NCI-H1694 treated with DMSO at 0.1 percent for 48 hours (cell line): ENCODE measurements around the gene CLDN4.
A peak's percentile ranks its signal among the peaks of the same experiment; 100 is the strongest.
"Not testable (repeated sequence)": the region's sequence is repeated elsewhere in the genome, so short reads cannot be mapped to it uniquely, and the experiment has no call there.

Source experiments
- DNase-seq: peaks from one replicate; lab custom pipeline; 2025; lab: John Stamatoyannopoulos, UW

CLDN4 gene

DNA sequence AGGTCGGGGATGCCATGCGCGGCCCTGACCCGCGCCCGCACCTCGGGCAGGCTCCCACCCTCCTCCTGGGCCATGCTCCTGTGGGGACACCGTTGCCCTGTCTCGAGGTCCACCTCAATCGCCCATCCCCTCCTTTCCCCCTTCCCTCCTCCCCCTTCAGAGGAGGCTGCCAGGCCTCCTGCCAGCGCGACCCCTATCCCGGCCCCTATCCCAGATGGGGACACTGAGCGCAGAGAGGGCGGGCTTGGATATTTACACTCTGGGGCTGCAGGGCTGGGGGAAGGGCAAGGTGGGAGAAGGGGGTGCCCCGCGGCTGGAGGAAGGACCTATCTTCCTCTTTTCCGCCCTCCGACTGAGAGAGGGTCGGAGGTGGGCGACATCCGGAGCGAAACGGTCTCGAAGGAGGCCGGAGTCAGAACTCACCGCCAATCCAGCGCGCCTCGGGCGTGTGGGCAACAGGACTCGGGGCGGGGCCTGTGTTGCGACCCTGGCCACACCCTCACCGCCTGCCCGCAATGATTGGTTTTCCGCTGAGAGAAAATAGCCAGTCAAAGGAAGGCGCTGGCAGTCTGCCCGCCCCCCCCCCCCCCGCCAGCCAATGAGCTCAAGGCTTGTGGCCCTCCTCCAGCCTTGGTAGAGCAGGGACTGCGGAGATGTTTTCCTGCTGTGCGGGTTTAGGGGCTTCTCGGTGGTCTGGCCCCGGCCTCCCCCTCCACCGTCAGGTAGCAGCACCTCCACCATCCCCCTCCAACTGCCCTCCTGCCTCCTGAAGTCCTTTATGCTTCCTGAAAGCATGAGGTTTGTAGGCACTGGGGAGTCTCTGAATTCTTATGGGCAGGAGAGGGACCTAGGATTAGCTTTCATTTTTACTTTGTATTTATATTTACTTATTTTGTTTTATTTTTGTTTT is 11.5 kb downstream of the CLDN4 start, which contains the start of gene METTL27:
TSS of gene METTL27 (minus strand) at position 450 of the 910 bp plus-strand sequence. CDS start at position 74, 376 bp downstream.
- DNase-seq, result peak; percentile 92

DNA sequence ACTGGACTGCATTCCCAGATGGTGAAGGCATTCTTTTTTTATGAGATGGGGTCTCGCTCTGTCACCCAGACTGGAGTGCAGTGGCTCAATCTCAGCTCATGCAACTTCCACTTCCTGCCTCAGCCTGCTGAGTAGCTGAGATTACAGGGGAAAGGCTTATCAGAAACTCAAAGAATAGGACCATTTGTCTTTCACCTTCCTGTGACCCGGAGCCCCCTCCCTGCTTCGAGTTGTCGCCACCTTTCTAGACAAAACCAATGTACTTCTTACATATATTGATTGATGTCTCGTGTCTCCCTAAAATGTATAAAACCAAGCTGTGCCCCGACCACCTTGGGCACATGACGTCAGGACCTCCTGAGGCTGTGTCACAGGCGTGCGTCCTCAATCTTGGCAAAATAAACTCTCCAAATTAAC is 13.3 kb downstream of the CLDN4 start:
- DNase-seq, result no peak

DNA sequence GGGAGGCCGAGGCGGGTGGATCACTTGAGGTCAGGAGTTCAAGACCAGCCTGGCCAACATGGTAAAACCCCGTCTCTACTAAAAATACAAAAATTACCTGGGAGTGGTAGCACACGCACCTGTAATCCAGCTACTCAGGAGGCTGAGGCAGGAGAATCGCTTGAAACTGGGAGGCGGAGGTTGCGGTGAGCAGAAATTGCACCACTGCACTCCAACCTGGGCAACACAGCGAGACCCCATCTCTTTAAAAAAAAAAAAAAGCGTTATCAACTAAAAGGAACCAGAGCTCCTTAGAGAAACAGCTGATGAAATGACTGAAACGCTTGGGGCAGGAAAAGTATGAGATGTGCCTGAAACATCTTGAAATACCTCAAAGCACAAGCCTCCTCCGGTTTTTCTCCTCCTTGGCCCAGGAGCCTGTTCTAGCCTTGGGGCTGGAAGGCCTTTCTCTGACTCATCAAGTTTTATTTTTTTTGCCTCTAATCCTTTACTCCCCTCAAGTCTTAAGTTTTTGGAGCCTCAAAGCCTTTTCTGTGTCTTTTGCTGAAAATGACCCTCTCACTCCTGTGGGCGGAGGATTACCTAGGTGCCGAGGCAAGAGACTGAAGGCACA is 14.2 kb downstream of the CLDN4 start:
- DNase-seq, result no peak

DNA sequence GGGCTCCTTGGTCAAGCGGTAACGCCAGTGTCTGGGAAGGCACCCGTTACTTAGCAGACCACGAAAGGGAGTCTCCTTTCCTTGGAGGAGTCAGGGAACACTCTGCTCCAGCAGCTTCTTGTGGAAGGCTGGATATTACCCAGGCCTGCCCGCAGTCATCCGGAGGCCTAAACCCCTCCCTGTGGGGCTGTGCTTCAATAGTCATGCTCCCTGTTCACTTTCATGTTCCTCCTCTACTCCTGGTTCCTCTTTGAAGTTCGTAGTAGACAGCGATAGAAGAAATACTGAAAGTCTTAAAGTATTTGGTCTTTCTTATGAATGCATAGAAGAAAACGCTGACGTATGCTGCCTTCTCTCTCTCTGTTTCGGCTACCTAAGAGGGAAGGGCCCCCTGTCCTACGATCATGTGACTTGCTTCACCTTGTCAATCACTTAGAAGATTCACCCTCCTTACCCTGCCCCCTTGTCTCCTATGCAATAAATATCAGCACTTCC is 15.0 kb downstream of the CLDN4 start:
- not testable (repeated sequence) for DNase-seq

DNA sequence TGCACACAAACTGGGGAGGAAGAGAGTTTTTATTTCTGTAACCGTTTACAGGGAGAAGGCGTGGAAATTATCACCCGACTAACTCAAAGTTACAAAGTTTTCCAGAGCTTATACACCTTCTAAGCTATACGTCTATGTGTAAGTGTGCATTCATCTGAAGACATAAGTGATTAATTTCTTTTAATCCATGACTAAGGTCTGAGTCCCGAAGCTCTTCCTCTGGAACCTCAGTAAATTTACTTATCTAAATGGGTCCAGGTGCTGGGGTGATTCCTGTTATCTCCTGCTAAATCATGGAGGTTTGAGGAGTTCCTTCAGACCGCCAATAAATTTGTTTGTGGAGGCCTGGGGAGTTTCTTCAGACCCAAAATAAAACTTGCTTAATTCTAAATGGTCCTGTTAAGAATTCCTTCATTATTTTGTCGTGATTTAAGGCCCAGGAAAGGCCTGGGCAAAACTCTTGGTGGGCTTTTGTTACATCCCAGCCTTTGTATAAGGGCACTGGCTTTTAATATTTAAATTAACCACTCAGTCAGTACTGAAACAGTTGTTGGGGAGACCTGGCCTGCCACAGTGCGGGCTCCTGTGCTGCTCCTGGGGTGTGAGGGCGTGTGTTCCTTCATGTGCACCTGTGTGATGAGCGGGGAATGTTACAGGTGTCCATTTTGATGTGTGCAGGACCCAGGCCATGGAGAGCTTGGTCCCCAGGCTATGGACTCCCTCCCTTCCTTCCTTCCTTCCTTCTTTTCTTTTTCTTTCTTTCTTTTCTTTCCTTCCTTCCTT is 17.3 kb downstream of the CLDN4 start:
- DNase-seq, result no peak

DNA sequence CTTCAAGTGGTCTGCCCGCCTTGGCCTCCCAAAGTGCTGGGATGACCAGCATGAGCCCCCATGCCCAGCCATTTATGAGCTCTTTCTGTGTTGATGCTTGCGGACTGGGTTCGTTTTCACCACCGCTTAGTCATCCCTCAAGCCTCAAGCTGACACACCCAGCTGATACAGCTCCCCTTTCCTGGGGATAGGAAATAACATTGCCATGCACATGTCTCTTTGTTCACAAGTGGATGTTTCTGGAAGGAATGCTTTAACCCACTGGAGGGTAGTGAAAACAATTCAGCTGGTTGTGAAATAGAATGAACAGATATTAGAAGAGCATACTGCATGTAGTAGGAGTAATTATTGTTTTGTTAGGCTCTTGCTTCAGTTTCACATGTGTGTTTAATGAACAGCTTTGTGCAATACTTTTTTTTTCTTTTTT is 20.0 kb downstream of the CLDN4 start:
- DNase-seq, result no peak

DNA sequence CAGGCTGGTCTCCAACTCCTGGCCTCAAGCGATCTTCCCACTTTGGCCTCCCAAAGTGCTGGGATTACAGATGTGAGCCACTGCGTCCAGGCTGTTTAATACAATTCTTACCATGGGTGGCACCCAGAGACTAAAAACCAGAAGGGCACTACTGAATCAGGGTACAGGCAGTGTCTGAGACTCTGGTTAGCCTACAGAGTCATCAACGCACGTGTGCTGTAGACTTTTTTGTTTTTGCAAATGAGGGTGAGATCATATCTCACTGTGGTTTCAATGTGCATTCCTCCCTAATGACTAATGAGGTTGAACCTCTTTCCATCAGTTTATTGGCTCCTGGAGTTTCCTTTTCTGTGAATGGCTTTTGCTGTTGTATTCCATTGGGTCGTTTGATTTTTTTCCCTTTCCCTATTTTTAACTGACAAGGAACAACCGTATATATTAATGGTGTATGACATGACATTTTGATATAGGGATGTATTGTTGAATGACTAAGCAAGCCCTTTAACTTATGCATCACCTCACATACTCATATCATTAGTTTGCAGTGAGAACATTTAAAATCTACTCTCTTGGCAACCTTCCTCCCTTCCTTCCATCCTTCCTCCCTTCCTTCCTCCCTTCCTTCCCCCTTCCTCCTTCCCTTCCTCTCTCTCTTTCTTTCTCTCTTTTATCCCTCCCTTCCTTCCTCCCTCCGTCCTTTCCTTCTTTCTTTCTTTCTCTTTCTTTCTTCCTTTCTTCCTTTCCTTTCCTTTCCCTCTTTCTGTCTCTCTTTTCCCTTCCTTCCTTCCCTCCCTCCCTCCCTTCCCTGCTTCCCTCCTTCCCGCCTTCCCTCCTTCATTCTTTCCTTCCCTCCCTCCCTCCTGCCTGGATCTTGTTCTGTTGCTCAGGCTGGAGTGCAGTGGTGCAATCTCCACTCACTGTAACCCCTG is 20.9 kb downstream of the CLDN4 start:
- DNase-seq, result peak; percentile 48

DNA sequence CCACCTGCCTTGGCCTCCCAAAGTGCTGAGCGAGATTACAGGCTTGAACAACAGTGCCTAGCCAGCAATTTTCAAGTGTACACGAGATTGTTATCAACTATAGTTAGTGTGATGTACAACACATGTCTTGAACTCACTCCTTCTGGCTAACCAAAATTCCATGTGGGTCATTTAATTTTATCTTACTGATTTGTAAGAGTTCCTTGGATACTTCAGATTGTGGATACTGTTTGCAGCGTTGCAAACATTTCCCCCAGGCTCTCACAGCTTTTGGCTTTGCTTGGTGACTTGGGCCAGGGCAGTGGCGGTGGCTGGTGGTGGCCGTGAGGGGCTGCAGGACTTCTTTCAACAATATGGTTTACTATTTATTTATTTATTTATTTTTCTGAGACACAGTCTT is 21.7 kb downstream of the CLDN4 start:
- DNase-seq, result no peak

DNA sequence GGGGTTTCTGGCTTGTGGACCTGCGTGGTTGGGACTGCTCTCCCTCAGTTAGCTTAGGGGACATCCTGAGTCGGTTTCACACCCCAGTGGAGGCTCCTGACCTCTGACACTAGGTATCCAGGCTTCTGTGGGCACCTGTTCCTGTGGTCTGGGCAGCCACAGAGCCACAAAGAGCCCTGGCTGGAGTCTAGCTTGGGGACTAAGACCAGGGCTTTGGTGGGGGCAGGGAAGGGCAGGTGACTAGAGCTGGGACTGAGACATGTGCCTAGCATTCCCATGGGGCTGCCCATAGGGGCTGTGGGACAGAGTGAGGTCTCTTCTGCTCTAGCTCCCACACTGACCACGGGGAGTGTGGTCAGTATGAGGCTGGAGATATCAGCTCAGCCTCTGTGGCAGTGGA is 26.1 kb downstream of the CLDN4 start:
- DNase-seq, result no peak

DNA sequence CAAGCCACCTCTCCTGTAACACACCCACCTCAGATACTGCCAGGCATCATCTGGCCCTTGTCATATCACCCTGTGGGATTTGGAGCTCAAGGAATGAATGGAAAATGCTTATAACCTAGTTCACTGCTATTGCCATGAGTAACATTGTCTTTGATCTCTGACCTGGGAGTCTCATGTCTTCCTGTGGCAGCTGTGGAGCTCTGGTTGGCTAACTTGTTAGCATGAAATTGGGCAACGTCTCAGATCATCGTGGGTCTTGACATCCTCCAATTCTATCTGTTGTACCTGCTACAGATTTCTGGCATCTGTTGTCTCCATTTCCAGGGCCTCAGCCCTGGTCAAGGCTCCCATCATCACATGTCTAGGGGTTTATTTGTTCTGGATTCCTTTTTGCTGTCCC is 28.0 kb downstream of the CLDN4 start:
- no peak for DNase-seq

DNA sequence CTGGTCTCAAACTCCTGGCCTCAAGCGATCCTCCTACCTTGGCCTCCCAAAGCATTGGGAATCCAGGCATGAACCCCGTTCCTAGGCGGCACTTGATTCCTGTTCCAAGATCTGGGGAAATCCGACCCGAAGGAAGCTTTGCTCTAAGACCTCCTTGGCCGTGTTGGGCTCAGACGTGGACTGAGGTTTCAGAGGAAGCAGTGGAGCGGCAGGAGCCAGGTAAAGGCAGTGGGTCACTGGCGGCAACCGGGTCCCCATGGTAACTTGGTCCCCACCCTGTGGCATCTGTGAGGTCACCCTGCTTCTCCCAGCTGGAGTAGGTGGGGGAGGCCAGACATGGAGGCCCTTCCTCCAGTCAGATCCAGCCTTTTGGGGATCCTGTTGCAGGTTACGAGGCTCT is 30.1 kb downstream of the CLDN4 start, which contains the start of gene TMEM270:
TSS of gene TMEM270 (plus strand) at position 301 of the 400 bp plus-strand sequence. CDS start at position 337, 36 bp downstream.
- no peak for DNase-seq

DNA sequence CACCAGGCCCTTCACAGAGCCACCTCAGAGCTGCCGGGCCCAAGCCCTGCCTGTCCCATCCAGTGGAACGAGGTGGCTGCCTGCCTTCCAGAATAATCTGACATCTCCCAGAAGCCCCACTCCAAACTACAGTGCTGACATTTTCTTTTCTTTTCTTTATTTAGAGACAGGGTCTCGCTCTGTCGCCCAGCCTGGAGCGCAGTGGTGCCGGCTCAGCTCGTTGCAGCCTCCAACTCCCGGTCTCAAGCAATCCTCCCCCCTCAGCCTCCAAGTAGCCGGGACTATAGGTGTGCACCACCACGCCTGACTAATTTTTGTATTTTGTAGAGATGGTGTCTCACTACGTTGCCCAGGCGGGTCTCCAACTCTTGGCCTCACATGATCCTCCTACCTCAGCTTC is 30.5 kb downstream of the CLDN4 start:
- no peak for DNase-seq

DNA sequence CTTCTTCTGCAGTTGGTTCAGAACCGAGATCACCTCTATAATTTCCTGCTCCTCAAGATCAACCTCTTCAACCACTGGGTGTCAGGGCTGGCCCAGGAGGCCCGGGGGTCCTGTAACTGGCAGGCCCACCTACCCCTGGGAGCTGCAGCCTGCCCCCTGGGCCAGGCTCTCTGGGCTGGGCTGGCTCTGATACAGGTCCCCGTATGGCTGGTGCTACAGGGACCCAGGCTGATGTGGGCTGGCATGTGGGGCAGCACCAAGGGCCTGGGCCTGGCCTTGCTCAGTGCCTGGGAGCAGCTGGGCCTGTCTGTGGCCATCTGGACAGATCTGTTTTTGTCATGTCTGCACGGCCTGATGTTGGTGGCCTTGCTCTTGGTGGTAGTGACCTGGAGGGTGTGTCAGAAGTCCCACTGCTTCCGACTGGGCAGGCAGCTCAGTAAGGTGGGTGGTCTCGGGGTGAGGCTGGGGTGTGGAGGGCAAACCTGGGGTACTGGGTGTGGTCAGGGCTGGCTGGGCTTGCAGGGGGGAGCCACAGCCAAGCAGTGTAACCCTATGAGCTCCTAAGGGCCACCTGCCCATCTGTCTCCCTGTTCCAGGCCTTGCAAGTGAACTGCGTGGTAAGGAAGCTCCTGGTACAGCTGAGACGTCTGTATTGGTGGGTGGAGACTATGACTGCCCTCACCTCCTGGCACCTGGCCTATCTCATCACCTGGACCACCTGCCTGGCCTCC is 34.4 kb downstream of the CLDN4 start:
- no peak for DNase-seq

DNA sequence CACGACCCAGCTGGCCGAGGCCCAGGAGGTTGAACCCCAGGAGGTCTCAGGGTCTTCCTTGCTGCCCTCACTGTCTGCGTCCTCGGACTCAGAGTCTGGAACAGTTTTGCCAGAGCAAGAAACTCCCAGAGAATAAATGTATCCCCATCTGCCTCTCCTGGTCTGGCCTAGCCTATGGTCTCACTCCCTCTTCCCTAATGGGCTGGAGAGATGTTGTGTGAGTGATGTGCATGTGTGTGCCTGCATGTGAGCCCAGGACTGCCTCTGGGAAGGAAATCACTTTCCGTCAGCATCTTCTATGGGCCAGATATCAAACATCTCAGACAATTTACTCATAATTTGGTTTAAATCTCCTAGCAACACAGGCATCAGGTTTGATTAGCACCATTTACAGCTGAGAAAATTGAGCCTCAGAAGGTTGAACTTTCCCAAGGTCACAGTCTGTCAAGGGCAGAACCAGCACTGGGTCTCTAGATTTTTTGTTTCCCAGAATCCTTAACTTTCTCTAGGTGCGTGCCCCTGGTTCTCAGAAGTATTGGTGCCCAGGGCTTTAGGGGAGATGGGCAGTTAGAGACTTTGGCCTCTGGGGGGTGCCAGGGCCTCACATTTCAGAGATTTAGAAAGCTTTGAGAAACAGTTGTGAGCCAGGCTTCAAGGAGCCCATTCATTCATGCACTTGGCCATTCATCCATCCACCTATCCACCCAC is 35.1 kb downstream of the CLDN4 start:
- DNase-seq, result peak; percentile 67

DNA sequence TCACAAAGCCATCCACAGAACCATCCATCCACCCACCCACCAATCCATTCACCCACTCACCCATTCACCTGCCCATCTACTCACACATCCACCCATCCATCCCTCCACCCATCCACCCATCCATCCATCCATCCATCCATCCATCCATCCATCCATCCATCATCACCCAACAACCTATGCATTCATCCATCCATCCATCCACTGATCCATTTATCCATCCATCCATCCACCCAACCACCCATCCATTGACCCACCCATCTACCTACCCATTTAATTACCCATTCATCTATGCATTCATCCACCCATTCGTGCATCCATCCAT is 35.6 kb downstream of the CLDN4 start:
- DNase-seq, result no peak

DNA sequence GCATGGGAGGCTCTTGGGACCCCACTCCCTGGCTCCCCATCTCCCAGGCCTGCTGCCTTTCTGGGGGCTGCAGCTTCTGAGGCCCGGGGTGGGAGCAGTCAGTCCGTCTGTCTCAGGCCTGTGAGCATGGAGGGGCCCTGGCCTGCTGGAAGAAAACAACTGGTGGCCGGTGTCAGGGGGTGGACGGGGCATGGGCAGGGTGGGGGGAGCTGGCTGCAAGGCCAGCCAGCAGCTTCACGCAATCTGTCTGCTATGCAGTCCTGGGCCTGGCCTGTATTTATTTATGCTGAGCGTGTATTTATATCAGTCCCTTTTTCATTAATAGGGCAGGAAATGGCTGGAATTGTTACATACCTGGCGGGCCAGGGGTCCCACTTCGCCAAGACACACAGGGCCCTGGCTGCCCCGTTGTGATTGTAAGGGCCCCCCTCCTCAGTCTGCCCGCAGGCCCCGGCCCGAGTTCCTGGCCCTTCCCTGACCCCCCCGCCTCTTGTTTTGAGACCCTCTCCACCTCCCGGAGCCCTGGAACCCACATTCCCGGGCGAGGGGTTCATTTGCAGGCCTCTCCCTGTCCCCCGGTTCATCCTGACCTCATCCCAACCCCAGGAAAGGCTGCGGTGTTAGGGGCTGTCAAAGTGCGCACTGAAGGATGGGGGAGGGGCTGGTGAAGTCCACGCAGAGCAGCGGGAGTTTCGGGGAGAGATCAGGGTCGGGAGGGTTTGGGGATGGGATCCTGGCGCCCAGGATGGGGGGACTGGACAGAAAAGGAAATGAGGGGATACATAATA is 38.4 kb downstream of the CLDN4 start:
- no peak for DNase-seq

DNA sequence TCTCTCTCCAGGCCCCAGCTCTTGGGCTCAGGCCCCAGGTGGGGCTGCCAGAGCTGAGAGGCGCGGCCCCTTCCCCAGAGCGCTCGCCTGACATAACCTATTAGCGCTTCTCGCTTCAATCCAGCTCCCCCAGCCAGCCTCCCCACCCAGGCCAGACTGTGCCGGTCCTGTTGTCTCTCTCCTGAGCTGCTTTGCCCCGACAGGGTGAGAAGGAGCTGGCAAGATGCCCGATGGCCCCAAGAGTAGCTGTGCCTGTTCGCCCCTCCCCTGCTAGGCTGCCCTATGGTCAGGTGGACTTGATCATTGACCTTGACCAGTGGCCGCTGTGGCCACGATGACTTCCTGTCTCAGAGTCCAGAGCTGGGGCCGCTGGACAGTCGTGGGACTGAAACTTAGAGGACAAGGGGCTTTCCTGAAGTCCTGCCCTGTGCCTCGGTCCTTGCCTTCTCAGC is 39.3 kb downstream of the CLDN4 start:
- DNase-seq, result no peak

DNA sequence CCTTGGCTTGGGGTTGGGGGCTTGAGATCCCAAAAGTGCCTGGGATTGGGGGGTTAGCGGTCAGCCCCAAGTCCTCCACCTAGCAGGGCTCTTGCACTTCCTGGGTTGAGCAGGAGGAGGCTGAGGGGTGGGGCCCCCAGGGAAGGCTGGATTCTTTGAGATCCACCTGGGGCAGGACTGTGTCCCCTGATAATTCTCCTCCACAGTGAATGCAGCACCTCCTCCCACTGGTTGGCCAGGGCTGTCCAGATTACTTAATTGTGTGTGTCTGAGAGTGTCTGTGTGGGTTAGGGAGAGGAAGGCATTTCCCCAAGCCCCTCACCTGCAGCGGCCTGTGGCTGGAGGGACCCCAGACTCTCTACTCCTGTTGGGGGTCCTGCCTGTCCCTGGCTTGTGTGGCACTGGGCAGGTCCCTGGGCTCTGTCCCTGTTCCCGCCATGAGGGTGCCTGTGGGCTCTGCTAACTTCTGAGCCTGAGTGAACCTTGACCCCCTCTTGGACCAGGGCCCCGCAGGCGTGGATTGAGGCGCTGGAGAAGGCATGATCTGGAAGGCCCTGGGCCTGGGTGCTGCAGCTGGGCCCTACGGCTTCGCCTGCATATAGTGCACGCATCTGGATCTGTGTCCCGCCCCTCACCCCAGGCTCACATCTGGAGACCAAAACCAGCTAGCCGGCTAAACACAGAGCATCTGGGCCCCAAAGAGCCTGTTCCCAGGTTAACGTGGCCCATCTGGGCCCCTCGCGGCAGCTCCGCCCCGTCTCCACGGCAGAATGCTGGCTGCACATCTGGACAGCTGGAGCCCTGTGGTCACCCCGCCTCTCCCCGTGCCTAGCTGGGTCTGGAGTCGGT is 40.6 kb downstream of the CLDN4 start:
- no peak for DNase-seq
